T-helper 22 cell (primary cell): Measurements from ENCODE around the gene ARHGEF12.
A peak's percentile ranks its signal among the peaks of the same experiment; 100 is the strongest.

Experiments
- DNase-seq: peaks from one replicate; pipeline ENCODE4 v3.0.0-alpha.2; 2020; ENCODE audit warnings: low read depth

ARHGEF12 gene

GRCh38 chr11:120342678-120343077, 6.5 kb downstream of the ARHGEF12 start:
- no peak for DNase-seq

- no peak for DNase-seq
Measured at GRCh38 chr11:120343429-120343828, 7.2 kb downstream of the ARHGEF12 start.

- peak; percentile 30 for DNase-seq
Measured at GRCh38 chr11:120344302-120345004, 8.2 kb downstream of the ARHGEF12 start.

GRCh38 chr11:120346233-120346632, 10.0 kb downstream of the ARHGEF12 start:
- DNase-seq, result no peak

GRCh38 chr11:120350637-120351036, 14.4 kb downstream of the ARHGEF12 start:
- no peak for DNase-seq

GRCh38 chr11:120352405-120352804, 16.2 kb downstream of the ARHGEF12 start:
- no peak for DNase-seq

GRCh38 chr11:120354068-120354467, 17.9 kb downstream of the ARHGEF12 start:
- no peak for DNase-seq

GRCh38 chr11:120354779-120355178, 18.6 kb downstream of the ARHGEF12 start:
- no peak for DNase-seq

- DNase-seq, result no peak
Measured at GRCh38 chr11:120357620-120358019, 21.4 kb downstream of the ARHGEF12 start.

GRCh38 chr11:120358729-120359128, 22.5 kb downstream of the ARHGEF12 start:
- no peak for DNase-seq

GRCh38 chr11:120363436-120363835, 27.2 kb downstream of the ARHGEF12 start:
- no peak for DNase-seq

- no peak for DNase-seq
Measured at GRCh38 chr11:120365512-120365911, 29.3 kb downstream of the ARHGEF12 start.

- no peak for DNase-seq
Measured at GRCh38 chr11:120372296-120372695, 36.1 kb downstream of the ARHGEF12 start.

- no peak for DNase-seq
Measured at GRCh38 chr11:120375076-120375475, 38.9 kb downstream of the ARHGEF12 start.

GRCh38 chr11:120376547-120377182, 40.5 kb downstream of the ARHGEF12 start:
- no peak for DNase-seq

GRCh38 chr11:120378474-120378873, 42.3 kb downstream of the ARHGEF12 start:
- DNase-seq, result no peak

- no peak for DNase-seq
Measured at GRCh38 chr11:120381401-120381800, 45.2 kb downstream of the ARHGEF12 start.

GRCh38 chr11:120383518-120384155, 47.4 kb downstream of the ARHGEF12 start:
- no peak for DNase-seq

GRCh38 chr11:120384476-120384875, 48.3 kb downstream of the ARHGEF12 start:
- DNase-seq, result no peak

- no peak for DNase-seq
Measured at GRCh38 chr11:120385110-120385509, 48.9 kb downstream of the ARHGEF12 start.

- no peak for DNase-seq
Measured at GRCh38 chr11:120385655-120386054, 49.4 kb downstream of the ARHGEF12 start.

- no peak for DNase-seq
Measured at GRCh38 chr11:120386318-120386717, 50.1 kb downstream of the ARHGEF12 start.

- no peak for DNase-seq
Measured at GRCh38 chr11:120386774-120387371, 50.7 kb downstream of the ARHGEF12 start.
